ENCODE measurements around the gene LSAMP.
A peak's percentile ranks its signal among the peaks of the same experiment; 100 is the strongest.
"Not testable (repeated sequence)": the region's sequence is repeated elsewhere in the genome, so short reads cannot be mapped to it uniquely, and the experiment has no call there.

The LSAMP gene

DNA sequence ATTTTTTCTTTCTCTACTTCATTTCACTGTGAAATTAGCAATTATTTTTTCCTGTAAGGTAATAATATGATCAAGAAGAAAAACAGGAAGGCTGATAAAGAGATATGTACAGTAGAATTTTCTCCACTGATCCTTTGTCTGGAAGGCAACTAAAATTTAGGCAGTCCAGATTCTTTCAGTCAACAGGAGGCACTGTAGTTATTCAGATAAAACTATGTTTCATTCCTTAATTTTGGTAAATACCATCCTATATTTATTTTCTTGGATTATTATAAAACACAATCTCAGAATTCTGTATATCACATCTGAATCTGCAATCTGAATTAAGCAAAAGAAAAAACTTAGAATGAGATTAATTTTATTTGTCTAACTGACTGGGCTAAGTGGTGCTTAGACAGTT, 343.2 kb downstream of the LSAMP start:
- no peak for DNase-seq

DNA sequence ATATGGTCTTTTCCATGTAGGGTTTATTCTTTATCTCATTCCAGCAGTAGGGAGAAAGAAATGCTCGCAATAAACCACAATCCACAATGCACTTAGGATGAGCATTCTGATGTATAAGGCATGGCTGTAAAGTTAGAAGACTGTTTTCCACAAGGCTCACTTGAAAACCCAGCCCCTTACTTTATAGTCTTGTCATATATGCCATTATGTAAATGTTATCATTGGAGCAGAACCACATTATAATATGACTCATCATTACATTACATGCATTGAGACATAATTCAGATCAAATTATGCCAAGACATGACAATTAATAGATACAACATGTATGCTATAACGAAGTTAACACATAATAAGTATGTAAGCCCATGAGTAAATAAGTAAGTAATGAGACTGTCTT, 348.1 kb downstream of the LSAMP start:
- DNase-seq: no peak

DNA sequence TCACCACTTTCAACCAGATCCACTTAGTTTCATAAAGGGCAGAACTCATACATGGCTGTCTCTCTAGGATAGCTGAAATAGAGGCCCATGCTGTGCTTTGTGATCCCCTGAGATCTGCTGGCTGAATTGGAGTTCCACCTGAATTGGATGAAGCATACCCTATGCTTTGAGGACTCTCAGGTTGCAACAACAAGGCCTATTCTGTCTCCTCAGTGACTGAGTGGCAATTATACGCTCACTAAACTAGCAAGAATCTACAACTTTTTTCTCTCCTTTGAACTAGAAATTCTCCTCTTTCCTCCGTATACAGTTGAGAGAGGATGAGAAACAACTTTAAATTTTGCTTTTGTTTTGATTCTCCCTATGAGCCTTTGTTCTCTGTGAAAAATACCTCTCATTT, 348.7 kb downstream of the LSAMP start:
- no peak for DNase-seq

DNA sequence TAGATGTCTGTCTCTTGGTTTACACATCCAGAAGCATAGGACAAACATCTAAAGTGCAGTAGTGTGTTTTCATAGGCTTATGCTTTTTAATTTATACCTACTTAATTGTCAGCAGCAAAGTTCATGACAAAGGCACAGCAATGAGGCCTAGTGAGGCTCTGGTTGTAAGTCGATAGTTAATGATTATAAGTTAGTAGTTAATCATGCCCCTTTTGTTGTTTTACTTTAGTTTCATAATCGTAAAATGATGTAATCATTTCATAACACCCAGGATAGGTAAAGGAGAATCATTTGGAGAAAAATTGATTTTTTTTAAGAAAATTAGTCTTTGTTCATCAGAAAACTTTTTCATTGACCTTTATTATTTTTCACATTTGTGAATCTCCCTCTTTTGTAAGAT, 351.9 kb downstream of the LSAMP start:
- no peak for DNase-seq

DNA sequence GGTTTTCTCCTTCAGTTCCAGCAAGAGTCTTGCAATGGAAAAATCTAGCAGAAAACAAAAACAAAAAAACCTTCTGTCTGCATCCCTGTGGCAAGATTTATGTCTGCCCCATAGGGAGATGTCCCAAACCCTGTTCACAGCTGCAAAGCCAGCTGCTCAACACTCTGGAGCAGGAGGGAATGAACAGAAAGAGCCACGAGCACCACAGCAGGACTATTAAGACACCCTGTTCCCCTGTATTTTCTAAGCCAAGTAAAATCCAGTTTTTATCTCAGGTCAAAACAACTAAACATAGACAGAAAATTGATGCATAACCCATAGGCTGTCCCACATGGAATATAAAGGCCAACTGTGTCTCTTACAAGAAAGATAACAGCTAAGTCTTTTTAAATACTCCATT, 357.9 kb downstream of the LSAMP start:
- DNase-seq: no peak

DNA sequence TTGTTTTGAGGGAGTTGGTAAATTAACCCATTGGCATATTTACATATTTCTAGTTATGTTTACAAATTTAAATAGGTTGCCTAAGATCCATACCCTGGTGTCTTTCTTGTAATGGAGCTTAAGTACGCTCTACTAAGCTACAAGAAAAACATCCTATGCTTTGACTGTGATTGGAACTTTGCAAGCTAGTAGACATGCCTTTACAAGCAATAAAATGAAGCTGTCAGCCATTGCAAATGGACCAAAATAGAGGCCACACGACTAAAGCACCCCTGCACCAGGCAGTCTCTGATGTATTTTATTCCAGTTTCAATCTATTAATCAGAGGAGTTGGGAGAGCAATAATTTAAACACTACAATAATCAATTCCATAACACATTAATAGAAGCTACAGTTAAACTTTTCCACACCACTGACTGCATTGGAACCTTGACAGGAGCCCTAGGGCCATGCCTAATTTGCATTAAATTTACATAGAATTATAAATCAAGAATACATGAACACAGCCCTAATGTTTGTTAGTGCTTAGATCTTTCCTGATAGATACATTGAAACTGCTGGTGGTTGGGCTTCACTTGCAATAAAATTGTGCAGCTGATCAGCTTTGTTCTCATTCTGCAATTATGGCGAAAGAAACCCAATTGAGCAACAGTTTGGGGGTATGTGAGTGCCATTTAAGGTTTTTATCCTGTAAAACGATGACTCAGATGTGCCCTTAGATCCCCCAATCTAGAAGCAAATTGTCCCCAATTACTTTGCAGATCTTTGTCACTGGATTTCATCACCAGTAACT, 360.1 kb downstream of the LSAMP start:
- no peak for DNase-seq

DNA sequence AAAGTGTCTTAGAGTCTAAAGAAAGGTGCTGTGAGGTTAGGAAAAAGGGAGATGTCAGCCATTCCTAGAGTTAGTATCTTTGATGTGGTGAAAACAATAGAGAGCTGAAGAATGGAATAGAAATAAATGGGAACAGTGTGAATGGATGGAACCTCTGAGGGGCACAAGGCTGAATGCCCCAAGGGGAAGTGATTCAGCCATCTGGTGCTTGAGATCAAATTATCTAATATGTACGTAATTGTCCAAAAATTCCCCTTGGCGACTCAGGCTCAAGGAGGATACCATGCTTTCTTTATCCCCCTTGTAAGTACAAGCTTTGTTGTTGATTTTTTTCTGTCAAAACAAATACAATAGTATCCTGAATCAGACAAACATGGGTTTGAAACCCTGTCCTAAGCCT, 361.6 kb downstream of the LSAMP start:
- no peak for DNase-seq

DNA sequence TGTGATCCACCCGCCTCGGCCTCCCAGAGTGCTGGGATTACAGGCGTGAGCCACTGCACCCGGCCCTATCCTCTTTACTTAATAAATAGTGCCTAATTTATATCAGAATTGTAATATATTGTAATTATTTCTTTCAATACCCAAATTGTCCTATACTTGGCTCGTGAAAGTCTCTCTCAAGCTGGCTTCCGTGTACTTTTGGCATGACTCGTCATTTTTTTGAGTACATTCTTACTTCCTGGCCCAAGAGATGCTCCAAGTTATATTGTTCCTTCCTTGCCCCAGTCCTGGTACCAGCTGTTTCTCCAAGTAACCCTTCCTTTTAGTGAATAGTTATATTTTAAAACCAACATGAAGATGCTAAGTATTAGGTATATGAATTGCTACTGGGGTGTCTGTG, 366.7 kb downstream of the LSAMP start:
- no peak for DNase-seq

DNA sequence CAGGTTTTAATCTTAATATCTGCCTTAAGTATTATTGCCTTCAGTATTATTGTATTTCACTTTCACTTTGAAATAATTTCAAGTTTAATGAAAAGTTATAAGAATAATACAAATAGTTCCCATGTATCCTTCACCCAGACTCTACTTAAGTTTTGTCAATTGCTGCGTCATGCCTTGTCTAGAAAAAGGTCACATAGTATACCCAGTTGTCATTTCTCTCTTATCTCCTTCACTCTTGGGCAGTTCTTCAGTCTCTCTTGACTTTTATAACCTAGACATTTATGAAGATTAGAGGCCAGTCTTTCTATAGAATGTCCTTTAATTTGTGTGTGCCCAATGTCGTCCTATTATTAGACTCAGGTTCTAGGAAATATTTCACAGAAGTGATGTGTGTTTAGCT, 367.7 kb downstream of the LSAMP start:
- DNase-seq: no peak

DNA sequence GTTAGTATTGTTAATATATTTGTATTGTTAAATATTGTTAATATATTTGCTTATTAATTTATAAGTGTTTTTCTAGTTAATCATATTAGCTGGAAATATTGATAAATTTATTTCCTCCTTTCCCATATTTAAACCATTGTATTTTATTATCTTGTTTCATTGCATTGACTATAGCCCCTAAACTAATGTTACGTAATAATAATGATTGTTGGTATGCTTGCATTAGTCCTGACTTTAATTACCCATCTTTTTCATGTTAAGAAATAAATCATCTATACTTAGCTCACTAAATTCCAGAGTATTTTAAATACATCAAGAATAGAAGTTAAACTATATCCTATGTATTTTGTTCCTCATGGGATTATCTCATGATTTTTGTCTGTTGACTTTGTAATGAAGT, 368.2 kb downstream of the LSAMP start:
- DNase-seq: no peak

DNA sequence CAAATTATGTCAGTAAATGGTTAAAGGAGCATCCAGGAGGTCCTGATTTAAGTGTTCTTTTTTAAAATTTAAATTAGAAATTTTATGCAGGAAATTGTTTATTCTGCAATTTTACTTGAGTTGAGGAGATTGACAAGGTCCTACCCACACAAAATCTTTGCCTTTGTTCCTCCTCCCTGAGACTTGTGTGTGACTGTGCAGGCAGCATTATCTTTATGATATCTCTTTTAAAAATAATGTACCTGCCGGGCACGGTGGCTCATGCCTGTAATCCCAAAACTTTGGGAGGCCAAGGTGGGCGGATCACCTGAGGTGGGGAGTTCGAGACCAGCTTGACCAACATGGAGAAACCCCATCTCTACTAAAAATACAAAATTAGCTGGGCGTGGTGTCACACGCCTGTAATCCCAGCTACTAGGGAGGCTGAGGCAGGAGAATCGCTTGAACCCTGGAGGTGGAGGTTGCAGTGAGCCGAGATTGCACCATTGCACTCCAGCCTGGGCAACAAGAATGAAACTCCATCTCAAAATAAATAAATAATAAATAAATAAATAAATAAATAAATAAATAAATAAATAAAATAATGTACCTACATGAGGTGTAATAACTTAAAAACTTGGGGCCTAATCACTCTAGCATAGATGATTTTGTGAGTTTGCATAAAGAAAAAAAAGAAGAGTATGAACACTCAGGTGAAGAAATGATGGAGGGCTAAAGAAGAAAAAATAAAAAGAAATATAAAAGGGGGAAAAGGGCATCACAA, 374.6 kb downstream of the LSAMP start:
- DNase-seq: not testable (repeated sequence)

DNA sequence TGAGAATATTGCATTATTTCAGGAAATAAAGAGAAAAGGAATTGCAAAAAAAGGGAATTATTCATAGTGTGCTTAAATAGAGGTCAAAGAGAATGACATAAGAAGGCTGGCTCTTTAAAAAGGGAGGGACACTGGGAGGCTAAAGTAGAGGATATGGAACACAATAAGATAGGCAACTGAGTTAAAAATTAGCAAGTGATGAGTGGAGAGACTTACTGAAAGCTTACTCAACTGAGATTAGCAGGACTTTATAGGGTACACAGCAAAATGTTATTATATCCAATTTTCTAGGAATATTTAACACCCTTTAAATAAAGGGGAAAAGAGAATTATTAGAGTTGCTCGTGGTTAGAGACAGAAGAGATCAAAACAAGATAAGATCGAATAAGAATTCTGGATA, 375.2 kb downstream of the LSAMP start:
- no peak for DNase-seq

DNA sequence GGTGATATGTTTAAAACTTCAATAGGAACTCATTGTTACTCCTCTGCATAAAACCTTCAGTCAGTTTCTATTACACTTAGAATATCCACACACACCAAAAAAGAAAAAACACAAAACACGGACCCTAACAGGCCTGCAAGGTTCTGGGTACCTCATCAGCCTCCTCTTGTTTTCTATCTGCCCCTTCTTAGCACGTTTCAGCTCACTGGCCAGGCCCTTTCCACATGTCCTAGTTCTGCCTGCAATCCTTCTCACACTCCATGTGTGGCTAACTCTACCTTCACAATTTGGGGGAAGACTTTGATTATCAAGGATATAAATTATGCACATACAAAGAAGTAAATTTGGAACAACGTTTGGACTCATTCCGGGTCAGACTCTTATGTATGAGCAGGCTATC, 376.3 kb downstream of the LSAMP start:
- no peak for DNase-seq

DNA sequence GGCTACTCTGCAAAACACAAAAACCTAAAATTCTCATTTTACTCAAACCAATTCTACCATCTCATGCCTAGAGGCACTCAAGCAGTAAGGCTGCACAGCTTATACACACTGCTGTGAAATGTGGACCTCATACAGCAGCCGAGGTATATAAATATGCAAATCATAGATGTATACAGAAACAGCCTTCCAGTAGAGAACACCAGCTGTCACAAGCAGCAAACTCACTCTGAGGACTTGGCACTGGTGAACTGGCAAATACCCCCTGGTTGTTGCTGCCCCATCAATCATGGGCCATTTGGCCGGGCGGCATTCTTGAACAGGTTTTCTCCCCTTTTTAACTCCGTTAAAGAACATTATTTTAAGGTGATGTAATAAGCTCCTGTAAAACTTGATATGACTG, 378.0 kb downstream of the LSAMP start:
- DNase-seq: no peak

DNA sequence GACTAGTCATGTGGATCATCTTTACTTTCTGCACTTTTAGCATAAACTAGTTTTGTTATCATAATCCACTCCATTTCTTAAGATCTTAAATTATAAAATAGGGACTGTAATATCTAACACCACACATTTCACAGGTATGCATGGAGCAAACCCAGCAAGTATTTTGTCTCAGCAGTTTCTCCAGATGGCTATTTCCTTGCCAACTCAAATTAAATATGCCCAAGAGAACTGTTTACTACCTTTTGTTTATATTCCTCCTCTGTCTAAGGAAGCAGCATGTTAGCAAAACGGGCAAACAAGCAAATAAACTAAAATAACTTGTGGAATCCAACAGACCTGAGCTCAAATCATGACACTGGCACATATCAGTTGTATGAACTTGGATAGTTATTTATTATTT, 379.8 kb downstream of the LSAMP start:
- DNase-seq: no peak

DNA sequence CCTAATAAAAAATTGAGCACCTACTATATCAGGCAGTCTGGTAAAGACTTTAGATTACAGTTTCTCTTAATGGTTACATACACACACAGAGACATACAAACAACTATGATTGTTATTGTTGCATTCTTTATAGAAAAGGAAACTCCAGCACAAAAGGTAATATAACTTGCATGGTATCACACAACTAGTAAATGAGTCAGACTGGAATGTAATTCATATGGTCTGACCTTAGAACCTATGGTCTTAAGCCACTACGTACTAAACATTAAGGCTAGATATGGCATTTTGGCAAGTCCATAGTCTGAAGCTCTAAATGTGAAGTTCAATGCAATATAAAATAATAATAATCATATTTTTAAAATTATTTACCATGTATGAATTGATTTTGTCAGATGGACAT, 380.6 kb downstream of the LSAMP start:
- DNase-seq: no peak

DNA sequence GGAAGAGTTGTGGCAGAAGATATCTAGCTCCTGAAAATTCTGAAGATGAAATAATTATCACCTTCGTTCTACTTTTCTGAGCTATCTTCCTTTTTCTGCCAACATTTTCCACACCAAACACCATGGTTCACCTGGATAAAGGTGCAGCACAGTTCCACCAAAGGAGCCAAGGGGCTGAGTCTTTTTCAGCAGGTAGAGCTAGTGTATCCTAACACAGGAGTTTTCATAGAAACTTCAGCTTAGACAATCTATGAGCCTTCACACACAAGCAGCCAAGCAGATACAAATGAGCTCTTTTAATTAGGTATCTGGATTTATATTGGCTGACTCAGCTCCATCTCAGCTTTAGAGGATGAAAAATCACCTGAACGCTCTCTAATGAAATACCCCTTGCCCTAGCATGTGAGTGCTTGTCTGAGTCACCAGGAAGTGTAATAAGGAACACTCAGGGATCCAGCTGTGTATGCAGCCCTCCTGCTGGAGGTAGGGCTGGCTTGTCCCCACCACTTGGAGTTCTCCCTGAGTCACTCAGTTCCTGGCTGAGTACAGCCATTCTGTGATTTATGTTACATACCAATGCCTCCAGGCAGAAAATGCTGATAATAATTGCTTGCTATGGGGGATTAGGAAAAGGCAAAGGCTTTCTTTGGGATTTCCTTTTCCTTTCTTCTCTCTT, 385.7 kb downstream of the LSAMP start:
- peak; percentile 33 for DNase-seq

DNA sequence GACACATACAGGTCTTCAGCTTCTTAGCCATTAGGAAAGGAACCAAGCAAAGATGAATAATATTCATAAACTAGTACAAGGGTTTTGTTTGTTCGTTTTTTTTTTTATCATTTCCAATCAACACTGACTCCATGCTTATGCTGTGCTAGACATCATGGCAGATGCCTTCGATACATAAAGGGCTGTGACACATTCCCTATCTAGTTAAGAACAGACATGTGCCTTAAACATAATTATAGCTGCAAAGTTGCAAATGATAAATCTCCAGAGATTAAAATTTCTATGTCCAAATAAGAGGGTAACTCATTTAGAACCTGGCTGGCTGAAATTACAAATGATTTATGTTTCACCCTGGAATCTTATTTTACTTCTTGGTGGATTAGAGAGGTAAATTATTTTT, 386.4 kb downstream of the LSAMP start:
- no peak for DNase-seq

DNA sequence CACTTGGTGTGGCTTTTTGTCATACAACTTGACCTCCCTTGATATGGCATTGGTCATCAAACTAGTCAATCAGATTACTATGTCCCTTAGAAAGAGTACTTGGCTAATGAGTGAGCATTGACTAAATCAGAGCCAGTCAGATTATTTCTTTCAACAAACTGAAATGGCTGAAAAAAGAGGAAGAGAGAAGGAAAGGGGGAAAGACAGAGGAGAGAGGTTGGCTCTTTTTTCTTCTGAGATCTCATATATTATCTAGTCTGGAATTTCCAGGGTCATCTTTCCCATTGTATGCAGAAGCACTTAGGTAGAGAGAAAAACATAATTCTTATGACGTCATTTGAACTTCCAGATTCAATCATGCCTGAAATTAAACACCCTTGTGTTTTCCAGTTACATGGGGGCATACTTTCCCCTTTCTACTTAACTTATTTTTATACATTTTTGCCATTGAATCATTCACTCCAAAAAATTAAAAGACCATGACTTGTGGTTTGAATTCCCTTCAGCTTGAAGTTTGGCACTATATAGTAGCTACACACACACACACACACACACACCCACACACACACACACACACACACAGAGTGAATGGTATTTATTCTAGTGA, 387.8 kb downstream of the LSAMP start:
- no peak for DNase-seq

DNA sequence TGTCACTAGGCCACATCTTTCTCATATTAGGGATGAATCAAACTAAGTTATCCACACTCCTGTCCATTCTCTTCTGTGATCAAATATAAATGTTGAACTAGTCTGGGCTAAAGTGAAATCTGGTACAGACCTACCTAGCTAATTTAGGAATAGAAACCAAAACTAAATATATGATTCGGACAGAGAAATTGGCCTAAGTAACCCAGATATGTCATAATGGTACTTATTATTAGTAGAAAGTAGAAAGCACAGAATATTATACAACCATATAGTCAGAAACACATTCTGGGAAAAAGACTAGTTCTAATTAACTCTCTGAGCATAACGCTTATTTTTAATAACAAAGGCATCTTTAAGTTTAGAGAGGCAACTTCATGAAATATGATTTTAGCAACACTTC, 389.0 kb downstream of the LSAMP start:
- DNase-seq: no peak

DNA sequence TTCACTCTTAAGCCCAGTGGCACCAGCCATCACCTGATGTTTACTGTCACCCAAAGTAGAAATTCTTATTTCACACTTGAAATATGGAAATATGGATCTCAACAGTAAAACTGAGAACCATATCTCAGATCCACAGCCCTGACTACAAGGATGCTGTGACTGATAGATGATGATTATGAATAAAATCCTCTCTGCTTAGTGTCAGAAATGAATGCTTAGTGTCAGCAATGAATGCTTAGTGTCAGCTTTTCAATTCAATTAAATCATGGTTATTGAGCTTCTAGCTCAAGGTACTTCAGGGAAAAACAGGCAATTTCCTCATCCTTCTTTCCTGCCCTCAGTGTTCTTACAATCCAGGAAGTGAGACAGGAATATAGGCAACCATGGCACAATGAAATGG, 392.3 kb downstream of the LSAMP start:
- DNase-seq: no peak

DNA sequence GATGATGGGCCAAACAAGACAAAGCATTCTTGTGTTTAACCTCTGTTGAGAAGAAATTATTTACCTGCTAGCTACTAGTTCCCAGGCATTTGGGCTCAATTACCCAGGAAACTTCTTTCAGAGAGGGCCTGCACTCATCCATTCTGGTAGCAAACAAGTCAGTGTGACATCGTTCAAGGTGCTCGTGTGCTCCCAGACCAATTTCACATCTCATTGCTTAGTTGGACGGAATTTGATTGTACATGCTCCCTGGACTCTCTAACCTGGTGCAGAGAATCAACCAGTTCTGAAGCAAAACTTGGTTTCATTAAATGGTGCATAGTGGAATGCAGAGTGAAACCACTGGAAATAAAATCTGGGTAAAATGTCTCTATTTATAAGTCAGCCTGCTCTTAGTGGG, 392.7 kb downstream of the LSAMP start:
- no peak for DNase-seq

DNA sequence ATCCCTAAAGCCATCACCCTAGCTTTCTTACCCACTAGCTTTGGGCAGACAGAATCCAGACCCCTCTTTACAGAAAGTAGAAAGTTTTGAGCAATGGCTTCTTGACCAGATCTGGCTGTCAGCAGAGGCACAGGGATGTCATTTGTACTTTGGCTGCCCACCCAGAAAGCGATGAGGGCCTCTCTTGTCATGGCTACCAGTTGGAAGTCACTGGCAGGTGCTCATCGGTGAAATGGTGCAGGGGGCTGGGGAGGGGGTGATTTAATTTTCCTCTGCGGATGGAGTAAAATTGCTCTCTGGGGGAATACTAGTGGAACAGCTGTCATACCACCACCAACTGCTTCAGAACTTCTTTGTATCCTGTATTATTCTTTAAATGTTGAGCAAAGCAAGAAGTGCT, 393.7 kb downstream of the LSAMP start:
- no peak for DNase-seq

DNA sequence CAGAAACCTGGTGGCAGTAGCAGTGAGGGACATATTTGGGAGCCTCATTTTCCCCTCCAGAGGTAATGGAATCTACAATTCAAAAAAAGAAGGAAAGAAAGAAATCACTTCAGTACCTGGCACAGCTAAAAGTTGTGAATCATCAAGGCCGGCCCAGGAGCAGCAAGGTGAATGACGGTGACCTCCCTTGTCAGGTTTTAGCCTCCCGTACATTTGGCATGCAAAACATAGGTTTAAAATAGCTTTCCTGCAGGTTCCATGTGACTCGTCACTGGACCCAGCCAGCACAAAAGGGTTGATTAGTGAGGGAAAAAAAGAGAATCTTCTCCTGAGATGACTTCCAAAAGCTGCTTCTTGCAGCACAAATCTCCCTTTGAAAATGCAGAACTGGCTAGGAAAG, 394.2 kb downstream of the LSAMP start:
- no peak for DNase-seq
